Measurements from ENCODE around the gene SND1. TPM values are rescaled to one million over a fixed set of nuclear protein-coding genes. Genes with fewer than 3 reads are reported as not detected.
A peak's percentile ranks its signal among the peaks of the same experiment; 100 is the strongest.

The SND1 gene
- total RNA-seq, 2 experiments from 2014 or later, result 158 to 166 TPM

GRCh38 chr7:128112018-128112780, 460.2 kb downstream of the SND1 start:
- Mint-ChIP-seq H3K36me3 (no peaks in the 10 kb centered on the region), H3K27ac (no peak overlapping the region), H3K27me3 (no peaks in the 10 kb centered on the region), H3K9me3 (ENCODE audit: low read depth) (no peaks in the 10 kb centered on the region), H3K4me1 (peaks cover 50% of the 10 kb centered on the region), H3K4me3 (no peak overlapping the region)
- CTCF ChIA-PET, result interaction anchor here (5.0 kb wide), 1 partner anchor 23 kb away, joined by 36 read pairs; no protein-coding TSS in a partner anchor
- DNase-seq (no peak), ATAC-seq (no peak)

GRCh38 chr7:128112781-128113221, 460.8 kb downstream of the SND1 start:
- Mint-ChIP-seq H3K4me3 (no peak overlapping the region), H3K9me3 (ENCODE audit: low read depth) (no peaks in the 10 kb centered on the region), H3K27me3 (no peaks in the 10 kb centered on the region), H3K4me1 (peaks cover 49% of the 10 kb centered on the region), H3K27ac (no peak overlapping the region), H3K36me3 (no peaks in the 10 kb centered on the region)
- ATAC-seq (no peak), DNase-seq (no peak)
- CTCF ChIA-PET, result interaction anchor here (5.0 kb wide), 1 partner anchor 23 kb away, joined by 36 read pairs; no protein-coding TSS in a partner anchor

- CTCF ChIA-PET, result interaction anchor here (1.1 kb wide), 1 partner anchor 96 kb away, joined by 3 read pairs; no protein-coding TSS in a partner anchor
- Mint-ChIP-seq H3K4me3 (no peak overlapping the region), H3K27me3 (no peaks in the 10 kb centered on the region), H3K27ac (no peak overlapping the region), H3K9me3 (ENCODE audit: low read depth) (no peaks in the 10 kb centered on the region), H3K36me3 (no peaks in the 10 kb centered on the region), H3K4me1 (peaks cover 41% of the 10 kb centered on the region)
- ATAC-seq (no peak), DNase-seq (peak; percentile 28)
These were observed 461.8 kb downstream of the SND1 start for GRCh38 chr7:128113839-128114238.

GRCh38 chr7:128114806-128115205, 462.8 kb downstream of the SND1 start:
- Mint-ChIP-seq H3K4me1 (peaks cover 32% of the 10 kb centered on the region), H3K27ac (no peak overlapping the region), H3K27me3 (no peaks in the 10 kb centered on the region), H3K4me3 (no peak overlapping the region), H3K9me3 (ENCODE audit: low read depth) (no peaks in the 10 kb centered on the region), H3K36me3 (no peaks in the 10 kb centered on the region)
- DNase-seq, result peak; percentile 18
- ATAC-seq, result no peak
- CTCF ChIA-PET, result no interaction called here

- DNase-seq, result peak; percentile 33
- Mint-ChIP-seq H3K4me1 (peaks cover 27% of the 10 kb centered on the region), H3K27me3 (no peaks in the 10 kb centered on the region), H3K36me3 (no peaks in the 10 kb centered on the region), H3K9me3 (ENCODE audit: low read depth) (no peaks in the 10 kb centered on the region), H3K27ac (no peak overlapping the region), H3K4me3 (no peak overlapping the region)
- CTCF ChIA-PET, result interaction anchor here (1.0 kb wide), 1 partner anchor 21 kb away, joined by 3 read pairs; no protein-coding TSS in a partner anchor
- ATAC-seq, result no peak
These were observed 463.4 kb downstream of the SND1 start for GRCh38 chr7:128115336-128115820.

GRCh38 chr7:128115821-128116723, 464.1 kb downstream of the SND1 start:
- CTCF ChIA-PET, result interaction anchor here (1.0 kb wide), 1 partner anchor 20 kb away, joined by 3 read pairs; no protein-coding TSS in a partner anchor
- Mint-ChIP-seq H3K36me3 (no peaks in the 10 kb centered on the region), H3K27me3 (no peaks in the 10 kb centered on the region), H3K27ac (no peak overlapping the region), H3K4me3 (no peak overlapping the region), H3K9me3 (ENCODE audit: low read depth) (no peaks in the 10 kb centered on the region), H3K4me1 (peaks cover 20% of the 10 kb centered on the region)
- DNase-seq, result peak; percentile 23
- no peak for ATAC-seq

- H3K27ac Mint-ChIP-seq, result no peak overlapping the region
- no peaks in the 10 kb centered on the region for H3K27me3 Mint-ChIP-seq
- no peaks in the 10 kb centered on the region for H3K9me3 Mint-ChIP-seq (ENCODE audit: low read depth)
- no peak for ATAC-seq
- CTCF ChIA-PET, result no interaction called here
- no peak for DNase-seq
- peaks cover 14% of the 10 kb centered on the region for H3K4me1 Mint-ChIP-seq
- H3K36me3 Mint-ChIP-seq, result no peaks in the 10 kb centered on the region
- H3K4me3 Mint-ChIP-seq, result no peak overlapping the region
These were observed 464.7 kb downstream of the SND1 start for GRCh38 chr7:128116740-128117139.

GRCh38 chr7:128117691-128118090, 465.7 kb downstream of the SND1 start:
- CTCF ChIA-PET, result no interaction called here
- no peak overlapping the region for H3K27ac Mint-ChIP-seq

GRCh38 chr7:128119036-128119435, 467.0 kb downstream of the SND1 start:
- Mint-ChIP-seq H3K27me3 (no peaks in the 10 kb centered on the region), H3K9me3 (ENCODE audit: low read depth) (no peaks in the 10 kb centered on the region), H3K36me3 (no peaks in the 10 kb centered on the region), H3K4me1 (no peaks in the 10 kb centered on the region), H3K4me3 (no peak overlapping the region), H3K27ac (no peak overlapping the region)
- CTCF ChIA-PET, result no interaction called here
- DNase-seq (no peak), ATAC-seq (peak; percentile 39)

More at GRCh38 chr7:128117691-128118090, 465.7 kb downstream of the SND1 start:
- Mint-ChIP-seq H3K9me3 (ENCODE audit: low read depth) (no peaks in the 10 kb centered on the region), H3K27me3 (no peaks in the 10 kb centered on the region), H3K4me1 (peaks cover 5% of the 10 kb centered on the region), H3K36me3 (no peaks in the 10 kb centered on the region), H3K4me3 (no peak overlapping the region)
- no peak for ATAC-seq
- no peak for DNase-seq

GRCh38 chr7:128120116-128120515, 468.1 kb downstream of the SND1 start:
- H3K4me1 Mint-ChIP-seq, result peaks cover 5% of the 10 kb centered on the region
- DNase-seq (no peak), ATAC-seq (no peak)
- no peaks in the 10 kb centered on the region for H3K36me3 Mint-ChIP-seq
- CTCF ChIA-PET, result no interaction called here
- no peak overlapping the region for H3K4me3 Mint-ChIP-seq
- no peak overlapping the region for H3K27ac Mint-ChIP-seq
- H3K9me3 Mint-ChIP-seq (ENCODE audit: low read depth), result no peaks in the 10 kb centered on the region
- peaks cover 5% of the 10 kb centered on the region for H3K27me3 Mint-ChIP-seq

- no peak for ATAC-seq
- no peaks in the 10 kb centered on the region for H3K9me3 Mint-ChIP-seq (ENCODE audit: low read depth)
- H3K27ac Mint-ChIP-seq, result no peak overlapping the region
- H3K27me3 Mint-ChIP-seq, result peaks cover 9% of the 10 kb centered on the region
- no peak for DNase-seq
- H3K4me1 Mint-ChIP-seq, result peaks cover 5% of the 10 kb centered on the region
- CTCF ChIA-PET, result interaction anchor here (0.7 to 1.0 kb wide), 2 partner anchors 15 to 226 kb away, joined by 3 read pairs; no protein-coding TSS in a partner anchor
- H3K36me3 Mint-ChIP-seq, result no peaks in the 10 kb centered on the region
- H3K4me3 Mint-ChIP-seq, result no peak overlapping the region
These were observed 469.0 kb downstream of the SND1 start for GRCh38 chr7:128120976-128121490.

- Mint-ChIP-seq H3K4me3 (no peak overlapping the region), H3K36me3 (no peaks in the 10 kb centered on the region), H3K9me3 (ENCODE audit: low read depth) (no peaks in the 10 kb centered on the region), H3K27ac (no peak overlapping the region), H3K4me1 (peaks cover 5% of the 10 kb centered on the region), H3K27me3 (peaks cover 9% of the 10 kb centered on the region)
- ATAC-seq (no peak), DNase-seq (no peak)
- CTCF ChIA-PET, result interaction anchor here (0.7 to 2.5 kb wide), 3 partner anchors 14 to 225 kb away, joined by 3 to 8 read pairs (median 3); no protein-coding TSS in a partner anchor
These were observed 469.9 kb downstream of the SND1 start for GRCh38 chr7:128121711-128122530.

Measured in activated CD8-positive, alpha-beta memory T cell treated with anti-CD3 and anti-CD28 coated beads, Interleukin-2, amount 10 ng/mL, durations not matched to agents 7 days and 5 days (primary cell).